Lower leg skin (tissue), 3 donors: ENCODE data around the gene RHBG.

Source experiments
- POLR2A ChIP-seq, 2 donors: fragments of 450-650 bp; IDR thresholded peaks; one replicate each; pipeline ENCODE4 v1.6.1; 2016 to 2017; ENCODE audit warnings: antibody characterized with exemption in 2 of 2, mild to moderate bottlenecking in 1 of 2, moderate library complexity in 1 of 2
- TF ChIP-seq, protein P1 (sequence below), 3 donors: fragments of 450-650 bp; IDR thresholded peaks; one replicate each; pipeline ENCODE4 v1.5.1; 2016; ENCODE audit warnings: antibody characterized with exemption in 3 of 3, mild to moderate bottlenecking in 3 of 3, moderate library complexity in 2 of 3

DNA sequence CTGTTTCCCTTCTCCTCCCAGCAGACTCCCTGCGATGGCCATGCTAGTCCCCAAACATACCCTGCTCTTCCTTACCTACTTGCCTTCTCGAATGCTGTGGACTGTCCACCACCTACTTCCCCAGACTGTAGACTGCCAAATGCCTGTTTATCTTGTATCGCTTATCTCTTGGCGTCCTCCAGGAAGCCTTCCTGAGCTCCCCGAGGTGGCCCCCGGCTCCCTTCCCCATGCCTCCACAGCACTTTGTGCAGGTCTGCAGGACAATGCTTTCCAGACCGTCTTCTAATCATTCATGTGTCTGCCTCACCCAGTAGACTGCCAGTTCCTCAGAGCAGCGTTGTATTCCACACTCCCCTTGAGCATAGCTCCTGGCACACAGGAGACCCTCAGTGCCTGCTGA is 41.7 kb downstream of the RHBG start:
- TF ChIP-seq POLR2A (IDR thresholded peaks at IDR 0.05), result no peak
- TF ChIP-seq, protein P1, sequence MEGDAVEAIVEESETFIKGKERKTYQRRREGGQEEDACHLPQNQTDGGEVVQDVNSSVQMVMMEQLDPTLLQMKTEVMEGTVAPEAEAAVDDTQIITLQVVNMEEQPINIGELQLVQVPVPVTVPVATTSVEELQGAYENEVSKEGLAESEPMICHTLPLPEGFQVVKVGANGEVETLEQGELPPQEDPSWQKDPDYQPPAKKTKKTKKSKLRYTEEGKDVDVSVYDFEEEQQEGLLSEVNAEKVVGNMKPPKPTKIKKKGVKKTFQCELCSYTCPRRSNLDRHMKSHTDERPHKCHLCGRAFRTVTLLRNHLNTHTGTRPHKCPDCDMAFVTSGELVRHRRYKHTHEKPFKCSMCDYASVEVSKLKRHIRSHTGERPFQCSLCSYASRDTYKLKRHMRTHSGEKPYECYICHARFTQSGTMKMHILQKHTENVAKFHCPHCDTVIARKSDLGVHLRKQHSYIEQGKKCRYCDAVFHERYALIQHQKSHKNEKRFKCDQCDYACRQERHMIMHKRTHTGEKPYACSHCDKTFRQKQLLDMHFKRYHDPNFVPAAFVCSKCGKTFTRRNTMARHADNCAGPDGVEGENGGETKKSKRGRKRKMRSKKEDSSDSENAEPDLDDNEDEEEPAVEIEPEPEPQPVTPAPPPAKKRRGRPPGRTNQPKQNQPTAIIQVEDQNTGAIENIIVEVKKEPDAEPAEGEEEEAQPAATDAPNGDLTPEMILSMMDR (IDR thresholded peaks at IDR 0.05), result no peak
